GM18520 (cell line): ENCODE results near the gene PODXL2.

Experiments used
- ATAC-seq: cut with Tn5 transposase; IDR thresholded peaks from one replicate; pipeline ENCODE4 v1.9.1; 2021; ENCODE audit not compliant: unreplicated experiment

The PODXL2 gene

GRCh38 chr3:127629467-127630403 lies 750 bp downstream of the PODXL2 start:
- no peak for ATAC-seq

DNA sequence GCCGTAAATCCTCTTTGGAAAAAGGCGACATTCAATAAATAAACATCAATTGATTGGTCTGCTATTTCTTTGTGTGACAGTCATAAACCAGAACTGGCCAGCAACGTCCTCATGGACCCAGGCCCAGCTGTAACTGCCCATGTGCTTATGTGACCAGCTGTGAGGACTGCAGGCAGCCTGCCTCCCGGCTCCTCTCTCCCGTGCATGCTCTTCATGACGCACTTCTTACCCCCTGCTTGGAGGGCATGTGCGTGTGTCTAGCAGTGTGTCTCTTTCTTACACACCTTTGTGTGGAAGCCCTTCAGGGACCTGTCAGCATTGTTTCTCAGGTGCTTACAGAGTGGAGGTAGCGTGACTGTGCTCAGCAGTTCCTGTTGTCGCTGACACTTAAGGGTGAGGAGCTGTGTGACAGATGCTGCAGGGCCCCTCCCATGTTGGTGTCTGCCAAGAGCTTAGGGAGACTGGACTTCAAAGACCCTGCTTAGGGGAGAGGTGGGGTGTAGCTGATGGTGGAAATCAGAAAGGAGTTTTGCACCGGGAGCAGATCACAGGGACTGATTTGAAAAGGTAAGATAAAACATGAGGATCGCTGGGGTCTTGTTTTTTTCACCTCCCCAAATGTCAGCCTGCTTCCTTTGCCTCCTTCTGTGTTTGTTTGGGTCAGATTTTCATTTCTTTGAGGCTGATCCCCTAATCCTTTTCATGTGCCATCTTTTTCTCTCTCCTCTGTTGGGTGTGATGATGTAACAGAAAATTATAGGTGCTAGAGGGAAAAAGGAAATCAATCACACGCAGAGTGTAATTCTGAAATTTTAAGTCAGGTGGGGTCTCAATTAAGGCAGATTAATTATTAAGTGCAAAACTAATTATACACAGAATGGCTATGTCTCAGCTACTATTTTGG lies 2.1 kb downstream of the PODXL2 start:
- ATAC-seq: no peak

DNA sequence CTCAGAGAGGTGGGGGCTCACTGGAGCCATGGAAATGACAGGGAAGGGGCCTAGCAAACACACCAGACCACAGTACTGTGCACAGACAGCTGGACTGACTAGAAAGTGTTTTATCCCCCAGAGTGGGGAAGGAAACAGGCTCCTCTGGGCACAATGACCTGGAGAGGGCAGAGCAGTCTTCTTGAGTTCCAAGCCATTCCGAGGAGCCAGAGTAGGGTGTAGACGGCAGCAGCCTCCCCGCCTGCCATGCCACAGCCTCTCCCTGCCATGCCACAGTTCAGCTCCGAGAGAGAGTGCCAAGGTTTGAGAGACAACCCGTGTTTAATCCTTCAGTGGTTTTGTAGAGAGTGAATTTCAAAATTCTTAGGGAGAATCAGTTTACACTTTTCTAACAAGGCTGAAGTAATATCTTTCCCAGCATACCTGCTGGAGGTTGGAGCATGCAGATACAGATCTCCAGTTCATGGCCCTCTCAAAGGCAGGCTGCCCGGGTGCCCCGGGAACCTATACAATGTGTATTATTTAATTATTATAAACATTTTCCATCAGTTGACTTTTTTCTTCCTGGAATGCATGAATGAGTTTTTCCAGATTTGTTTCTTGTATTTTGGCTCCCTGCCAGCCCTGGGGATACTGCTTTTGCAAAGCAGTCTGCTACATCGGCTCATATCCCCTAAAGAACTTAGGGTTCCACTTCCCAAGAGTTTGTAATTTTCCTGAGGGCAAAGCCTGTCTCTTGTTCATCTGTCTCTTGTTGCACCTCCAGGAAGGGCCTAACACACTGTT lies 3.2 kb downstream of the PODXL2 start:
- ATAC-seq: no peak

- ATAC-seq: no peak
Measured at GRCh38 chr3:127634653-127635052, 5.7 kb downstream of the PODXL2 start.

DNA sequence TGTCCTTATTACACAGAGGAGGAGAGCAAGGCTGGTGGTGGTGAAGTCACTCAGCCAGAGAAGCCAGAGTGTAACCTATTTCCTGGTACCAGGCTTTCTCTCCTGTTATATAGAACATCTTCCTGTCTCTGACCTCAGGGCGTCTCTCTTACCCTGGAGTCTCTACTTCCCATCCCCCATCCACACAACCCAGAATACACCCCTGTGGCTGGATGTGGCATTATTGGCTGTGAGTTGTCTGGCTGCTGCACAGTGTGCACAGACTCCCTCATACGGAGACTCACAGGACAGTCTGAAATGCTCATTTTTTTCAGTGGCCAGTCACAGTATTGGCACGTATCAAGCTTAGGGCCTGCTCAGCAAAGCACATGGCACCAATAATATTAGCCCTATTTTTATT lies 8.6 kb downstream of the PODXL2 start:
- ATAC-seq: no peak

DNA sequence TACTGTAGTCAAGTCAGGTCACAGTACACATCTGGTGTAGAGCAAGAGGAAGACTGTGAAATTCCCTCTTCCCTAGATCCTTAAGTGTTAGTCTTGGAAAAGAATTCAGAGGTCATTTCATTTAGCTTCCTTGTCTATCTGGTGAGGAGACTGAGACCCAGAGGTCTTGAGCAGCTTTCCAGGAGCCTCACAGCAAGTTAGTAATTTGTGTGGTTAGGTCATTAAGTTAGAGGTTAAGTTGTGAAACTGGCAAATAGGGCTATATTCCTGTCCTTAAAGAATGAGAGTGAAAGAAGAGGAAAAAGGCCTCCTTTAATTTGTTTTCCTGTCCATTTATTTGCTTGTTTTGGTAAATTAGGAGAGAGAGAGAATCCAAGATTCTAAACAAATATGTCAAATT lies 9.0 kb downstream of the PODXL2 start:
- no peak for ATAC-seq

DNA sequence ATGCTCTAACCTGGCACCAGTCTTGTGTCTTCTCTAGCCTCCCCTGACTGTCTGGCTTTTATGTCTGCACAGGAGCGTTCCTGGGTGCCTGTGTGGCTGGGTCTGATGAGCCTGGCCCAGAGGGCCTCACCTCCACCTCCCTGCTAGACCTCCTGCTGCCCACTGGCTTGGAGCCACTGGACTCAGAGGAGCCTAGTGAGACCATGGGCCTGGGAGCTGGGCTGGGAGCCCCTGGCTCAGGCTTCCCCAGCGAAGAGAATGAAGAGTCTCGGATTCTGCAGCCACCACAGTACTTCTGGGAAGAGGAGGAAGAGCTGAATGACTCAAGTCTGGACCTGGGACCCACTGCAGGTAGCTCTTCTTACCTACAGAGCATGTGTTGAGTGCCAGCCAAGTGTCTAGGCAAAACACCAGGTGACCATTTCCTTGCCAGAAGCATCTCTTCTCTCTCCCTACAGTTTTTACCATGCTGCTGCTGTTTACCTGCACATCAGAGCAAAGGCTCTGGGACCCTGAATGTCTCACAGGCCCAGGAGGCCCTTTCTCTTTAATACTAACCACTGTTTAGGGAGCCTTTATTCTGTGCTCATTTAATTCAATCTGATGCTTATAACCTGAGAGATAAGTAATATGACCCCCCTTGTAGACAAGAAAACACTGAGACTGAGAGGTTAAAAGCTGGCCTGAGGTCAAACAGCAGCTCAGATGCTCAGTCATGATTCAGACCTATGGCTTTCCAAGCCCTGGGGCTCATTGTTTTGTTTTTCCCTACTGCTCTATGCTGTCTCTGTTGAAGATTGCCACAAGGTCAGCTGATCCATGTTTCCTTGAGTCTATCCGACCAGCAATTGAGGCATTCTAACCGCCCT lies 10.4 kb downstream of the PODXL2 start:
- no peak for ATAC-seq

DNA sequence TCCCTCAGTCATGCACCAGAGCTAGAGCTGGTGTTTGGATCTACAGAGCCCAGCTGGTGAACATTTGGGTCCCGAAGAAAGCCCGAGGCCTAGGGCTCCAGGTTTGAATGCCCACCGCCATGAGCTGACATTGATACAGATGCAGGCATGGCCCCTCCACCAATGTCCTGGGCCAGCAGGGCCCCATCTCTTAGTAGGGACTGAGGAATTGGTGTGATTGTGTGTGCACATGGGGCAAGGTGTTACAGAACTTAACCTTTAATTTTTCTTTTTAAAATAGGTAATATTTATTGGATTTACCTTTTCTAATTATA lies 11.0 kb downstream of the PODXL2 start:
- no peak for ATAC-seq

DNA sequence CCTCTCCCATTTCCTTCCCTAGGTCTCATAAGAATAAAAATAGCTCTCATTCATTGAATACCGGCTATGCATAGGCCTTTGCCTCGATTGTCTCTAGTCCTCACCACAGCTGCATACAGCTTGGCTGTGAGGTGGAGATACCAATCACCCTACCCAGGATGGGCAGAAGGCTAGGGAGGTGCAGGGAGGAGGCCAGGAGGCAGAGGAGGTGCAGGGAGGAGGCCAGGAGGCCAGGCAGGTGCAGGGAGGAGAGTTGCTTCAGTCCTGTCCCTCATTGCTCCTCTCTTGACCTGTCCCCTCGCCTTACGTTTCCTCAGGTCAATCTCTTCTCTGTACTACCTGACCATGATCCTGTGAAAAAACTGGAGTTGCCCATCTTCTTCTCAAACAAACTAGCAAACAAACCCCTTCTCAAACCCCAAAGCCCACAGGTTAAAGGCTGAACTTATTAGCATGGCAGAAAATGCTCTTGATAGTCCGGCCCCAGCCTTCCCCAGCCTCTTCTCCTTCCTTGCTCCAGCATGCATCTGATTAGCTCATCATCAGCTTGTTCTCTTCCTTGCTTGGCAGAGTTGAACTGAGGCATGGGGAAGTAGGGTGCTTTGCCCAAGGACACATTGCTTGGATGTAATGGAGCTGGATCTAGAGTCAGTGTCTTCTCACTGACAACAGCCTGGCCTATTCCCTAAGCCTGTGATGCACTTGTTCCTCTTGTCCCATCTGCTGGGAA lies 15.8 kb downstream of the PODXL2 start:
- ATAC-seq: no peak

DNA sequence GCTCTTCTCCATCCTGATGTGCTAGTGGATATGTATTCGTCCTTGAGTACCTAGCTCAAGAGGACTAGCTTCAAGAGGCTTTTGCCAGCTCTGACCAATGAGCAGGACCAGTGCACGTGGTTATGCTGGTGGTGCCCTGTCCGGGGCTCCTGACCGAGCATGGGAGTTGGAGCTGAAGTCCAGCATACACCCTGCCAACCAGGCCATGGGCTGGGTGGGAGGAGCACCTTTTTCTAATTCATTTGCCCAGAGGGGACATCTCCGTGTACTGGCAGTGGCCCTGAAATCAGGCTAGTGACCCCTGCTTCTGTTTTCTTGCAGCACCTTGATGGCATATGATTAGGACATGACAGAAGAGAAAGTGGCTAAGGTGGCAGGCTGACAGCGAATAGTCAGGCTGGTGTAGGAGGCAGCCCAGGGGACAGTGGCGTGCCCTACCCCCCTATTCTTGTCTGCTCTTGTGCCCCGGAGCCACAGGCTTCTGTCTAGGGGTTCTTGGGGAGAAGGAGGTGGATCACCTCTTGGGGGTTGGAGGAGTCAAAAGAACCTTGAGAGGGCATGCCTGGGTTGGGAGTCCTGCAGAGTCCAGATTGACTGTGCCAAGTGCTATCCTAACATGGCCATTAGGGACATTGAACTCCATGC lies 16.5 kb downstream of the PODXL2 start:
- ATAC-seq: no peak

- no peak for ATAC-seq
Measured at GRCh38 chr3:127646501-127647046, 17.6 kb downstream of the PODXL2 start.

DNA sequence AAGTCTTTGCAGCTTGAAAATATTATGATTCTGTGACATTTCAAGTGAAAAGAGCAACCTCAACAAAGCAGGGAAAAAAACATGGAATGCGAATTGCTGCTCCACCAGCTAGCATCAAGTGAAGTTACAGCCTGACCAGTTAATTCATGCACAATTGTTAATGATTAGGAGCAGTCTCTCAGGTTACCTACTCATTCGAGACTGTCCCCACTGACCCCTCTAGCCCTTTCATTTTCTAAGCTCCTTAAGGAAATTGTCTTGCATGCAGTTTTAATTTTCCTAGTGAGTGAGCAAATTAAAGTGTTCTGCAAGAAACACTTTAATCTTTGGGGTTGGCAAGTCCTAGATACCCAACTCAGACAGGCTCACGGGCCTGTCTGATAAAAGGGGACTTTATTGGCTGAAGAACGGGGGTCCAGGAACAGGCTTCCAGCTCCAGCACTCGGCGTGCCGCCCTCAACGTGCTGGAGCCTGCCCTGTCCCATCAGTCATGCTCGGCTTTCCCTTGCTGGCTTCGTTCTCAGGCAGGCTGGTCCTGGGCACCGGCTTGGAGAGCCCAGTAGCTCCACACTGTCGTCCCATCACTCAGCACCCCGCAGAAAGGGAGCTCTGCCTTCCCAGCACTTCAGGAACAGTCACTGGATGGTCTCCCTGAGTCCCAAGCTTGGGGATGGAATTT lies 18.3 kb downstream of the PODXL2 start:
- ATAC-seq: no peak

- no peak for ATAC-seq
Measured at GRCh38 chr3:127647845-127648204, 18.8 kb downstream of the PODXL2 start.

GRCh38 chr3:127650236-127650635 lies 21.3 kb downstream of the PODXL2 start:
- no peak for ATAC-seq

GRCh38 chr3:127651516-127652172 lies 22.7 kb downstream of the PODXL2 start:
- no peak for ATAC-seq

GRCh38 chr3:127652246-127652995 lies 23.4 kb downstream of the PODXL2 start:
- ATAC-seq: no peak

DNA sequence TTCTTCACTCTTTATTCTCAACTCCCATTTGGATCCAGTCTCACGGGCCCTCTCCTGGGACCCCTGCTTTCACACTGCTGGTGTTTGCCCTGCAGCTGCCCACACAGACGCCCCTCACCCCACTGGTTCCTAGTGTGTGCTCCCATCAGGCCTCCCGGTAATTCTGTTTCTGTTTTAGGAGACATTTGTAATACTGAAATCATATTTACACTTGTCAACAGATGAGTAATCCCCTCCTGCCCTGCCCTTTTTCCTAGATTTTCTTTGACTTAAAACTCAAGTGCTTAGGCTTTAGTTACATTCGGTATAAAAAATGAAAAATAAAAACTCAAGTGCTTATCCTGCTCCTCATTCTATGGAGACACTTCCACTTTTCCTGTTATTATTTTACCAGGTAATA lies 25.4 kb downstream of the PODXL2 start:
- no peak for ATAC-seq
